GM10248 (cell line): ENCODE data around the gene FBXL13.

Experiments
- CTCF ChIA-PET: fragments of 300-600 bp; sonication (Branson Sonifier 250); formaldehyde crosslinking; extraction: SDS; loops from one replicate; lab custom pipeline; 2021; ENCODE audit warnings: antibody characterized with exemption; lab: Yijun Ruan, JAX
- POLR2A ChIA-PET: fragments of 350-650 bp; sonication (Branson Sonifier 250); formaldehyde crosslinking; extraction: SDS; loops from one replicate; lab custom pipeline; 2020; ENCODE audit warnings: antibody characterized with exemption; lab: Yijun Ruan, JAX
- DNase-seq: peaks from one replicate; pipeline ENCODE4 v3.0.0; 2012; ENCODE audit errors: extremely low spot score
- TF ChIP-seq, protein P1 (sequence below): IDR thresholded peaks from 2 replicates; pipeline ENCODE4 v1.5.1; 2012; ENCODE audit warnings: mild to moderate bottlenecking, low read depth; ENCODE audit errors: extremely low read depth, missing control alignments, control extremely low read depth

Gene FBXL13

DNA sequence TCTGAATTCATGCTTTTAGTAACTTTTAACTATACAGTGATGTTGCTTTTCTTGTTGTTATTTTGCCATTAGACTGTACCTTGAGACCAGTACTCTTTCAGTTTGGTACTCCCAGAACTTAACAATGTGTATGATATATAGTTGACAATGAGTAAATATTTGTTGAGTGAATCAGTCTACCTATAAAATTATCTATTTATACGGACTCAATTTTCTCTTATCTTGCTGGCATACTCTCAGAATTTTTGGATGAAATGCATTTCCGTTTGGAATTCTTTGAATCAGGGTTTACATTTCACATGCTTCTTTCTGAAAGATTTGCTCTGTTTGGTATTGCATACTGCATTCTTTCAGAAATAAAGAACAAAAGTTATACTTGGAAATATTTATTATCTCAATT, 209.6 kb downstream of the FBXL13 start:
- TF ChIP-seq, protein P1, sequence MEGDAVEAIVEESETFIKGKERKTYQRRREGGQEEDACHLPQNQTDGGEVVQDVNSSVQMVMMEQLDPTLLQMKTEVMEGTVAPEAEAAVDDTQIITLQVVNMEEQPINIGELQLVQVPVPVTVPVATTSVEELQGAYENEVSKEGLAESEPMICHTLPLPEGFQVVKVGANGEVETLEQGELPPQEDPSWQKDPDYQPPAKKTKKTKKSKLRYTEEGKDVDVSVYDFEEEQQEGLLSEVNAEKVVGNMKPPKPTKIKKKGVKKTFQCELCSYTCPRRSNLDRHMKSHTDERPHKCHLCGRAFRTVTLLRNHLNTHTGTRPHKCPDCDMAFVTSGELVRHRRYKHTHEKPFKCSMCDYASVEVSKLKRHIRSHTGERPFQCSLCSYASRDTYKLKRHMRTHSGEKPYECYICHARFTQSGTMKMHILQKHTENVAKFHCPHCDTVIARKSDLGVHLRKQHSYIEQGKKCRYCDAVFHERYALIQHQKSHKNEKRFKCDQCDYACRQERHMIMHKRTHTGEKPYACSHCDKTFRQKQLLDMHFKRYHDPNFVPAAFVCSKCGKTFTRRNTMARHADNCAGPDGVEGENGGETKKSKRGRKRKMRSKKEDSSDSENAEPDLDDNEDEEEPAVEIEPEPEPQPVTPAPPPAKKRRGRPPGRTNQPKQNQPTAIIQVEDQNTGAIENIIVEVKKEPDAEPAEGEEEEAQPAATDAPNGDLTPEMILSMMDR, result no peak
- DNase-seq, result no peak
- CTCF ChIA-PET, result no interaction called here
- POLR2A ChIA-PET, result no interaction called here

DNA sequence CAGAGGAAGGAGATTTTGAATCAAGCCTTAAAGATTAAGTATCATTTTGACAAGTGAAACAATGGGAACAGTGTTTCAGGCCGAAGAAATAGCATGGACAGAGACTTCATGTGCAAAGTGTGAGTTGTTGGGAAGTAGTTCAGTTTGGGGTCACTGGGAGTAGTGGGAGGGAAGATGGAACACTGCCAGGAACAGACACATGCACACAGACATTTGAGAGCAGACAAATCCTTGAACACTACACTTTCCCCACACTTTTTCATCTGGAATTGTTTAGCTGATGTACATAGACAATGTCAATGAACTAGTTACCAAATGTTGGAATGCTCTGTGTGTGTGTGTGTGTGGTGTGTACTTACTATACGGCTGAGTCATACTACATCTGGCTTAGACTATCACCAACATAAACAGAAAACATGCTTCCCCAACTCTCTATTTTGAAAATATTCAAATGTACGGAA, 214.2 kb downstream of the FBXL13 start:
- ChIA-PET POLR2A (no interaction called here), CTCF (no interaction called here)
- TF ChIP-seq, protein P1, result no peak
- DNase-seq, result no peak

DNA sequence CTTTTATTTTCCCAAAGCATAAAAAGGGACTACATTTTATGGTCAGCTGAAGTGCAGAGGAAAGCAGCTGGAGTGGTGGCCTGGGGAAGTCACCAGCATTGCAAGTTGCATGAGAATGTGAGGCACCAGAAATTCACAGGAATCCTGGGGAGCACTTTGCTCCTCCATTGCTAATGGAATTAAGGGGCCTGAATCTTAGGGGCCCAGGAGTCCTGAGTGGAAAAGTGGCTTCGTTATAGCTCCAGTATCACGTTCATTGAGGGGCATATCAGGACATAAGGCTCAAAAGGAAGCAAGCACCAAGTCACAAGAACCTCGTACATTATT, 214.8 kb downstream of the FBXL13 start:
- ChIA-PET POLR2A (no interaction called here), CTCF (no interaction called here)
- TF ChIP-seq, protein P1, result no peak
- no peak for DNase-seq

DNA sequence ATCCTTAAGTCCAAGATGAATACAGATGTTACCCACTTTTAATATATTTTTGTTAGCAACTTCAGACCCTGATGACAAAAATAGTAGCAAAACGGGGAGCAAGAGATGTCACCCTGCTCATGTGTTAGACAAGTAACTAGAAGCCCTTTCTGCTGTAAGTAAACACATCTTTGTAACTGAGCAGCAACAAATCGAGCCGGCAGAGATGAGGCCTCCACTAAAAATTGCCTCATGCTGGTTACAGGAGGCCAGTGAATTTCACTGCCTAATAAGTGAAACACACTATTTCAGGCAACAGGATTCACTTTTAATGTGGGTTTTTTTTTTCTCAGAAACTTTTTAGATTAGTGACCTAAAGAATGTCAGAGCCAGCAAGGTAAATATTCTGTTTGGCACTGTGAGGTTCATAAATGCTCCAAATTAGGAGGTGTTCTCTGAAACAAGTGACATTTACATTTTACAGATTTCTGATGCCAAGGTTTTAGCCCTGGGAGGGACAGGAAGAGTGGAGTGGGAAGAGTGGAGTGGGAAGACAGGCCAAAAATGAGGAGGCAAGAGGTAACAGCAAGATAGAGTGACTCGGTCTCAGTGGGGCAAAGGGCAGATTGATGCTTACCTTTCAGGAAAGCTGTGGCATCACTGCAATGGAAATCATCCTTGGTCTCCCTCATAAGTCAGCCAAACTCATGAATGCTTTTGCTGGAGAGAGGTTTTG, 215.4 kb downstream of the FBXL13 start:
- DNase-seq, result no peak
- CTCF ChIA-PET, result no interaction called here
- POLR2A ChIA-PET, result no interaction called here
- TF ChIP-seq, protein P1, result no peak

DNA sequence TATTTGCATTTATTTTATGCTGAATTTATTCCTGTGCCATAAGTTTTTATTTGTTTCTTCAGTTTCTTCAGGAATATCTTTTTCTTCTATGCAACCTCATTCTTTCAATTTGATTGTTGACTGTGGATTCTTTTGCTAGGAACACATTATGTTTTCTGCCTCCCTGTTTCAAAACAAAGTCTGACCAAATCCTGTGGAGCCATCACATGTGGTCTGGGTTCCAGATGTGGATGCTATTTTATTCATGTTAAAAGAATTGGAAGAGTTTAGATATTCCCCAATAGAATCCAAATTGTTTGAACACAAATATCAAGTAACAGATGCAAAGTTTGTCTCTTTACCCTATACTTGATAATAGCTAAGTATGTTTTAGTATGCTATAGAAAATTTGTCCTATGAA, 218.6 kb downstream of the FBXL13 start:
- no peak for DNase-seq
- TF ChIP-seq, protein P1, result no peak
- CTCF ChIA-PET, result interaction anchor here (2.1 kb wide), 1 partner anchor 12 kb away, joined by 5 read pairs; no protein-coding TSS in a partner anchor
- POLR2A ChIA-PET, result no interaction called here

DNA sequence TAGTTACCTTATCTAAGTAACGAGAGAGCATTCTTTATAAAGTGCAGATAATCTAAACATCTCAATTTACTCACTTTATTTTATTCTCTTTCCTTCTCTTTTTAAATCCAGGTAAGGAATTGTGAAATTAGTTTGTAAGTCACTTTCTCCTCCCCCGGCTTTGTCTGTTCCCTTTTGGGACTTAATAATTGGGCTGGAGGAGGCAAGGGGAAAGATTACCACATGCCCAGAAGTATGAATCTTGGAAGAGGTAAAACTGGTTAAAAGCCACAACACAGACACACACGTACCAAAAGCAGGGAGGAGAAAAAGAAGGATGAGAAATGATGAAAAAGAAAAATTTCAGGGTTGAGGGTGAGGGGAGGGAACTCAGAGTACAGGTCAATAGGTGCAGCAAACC, 225.1 kb downstream of the FBXL13 start:
- POLR2A ChIA-PET, result no interaction called here
- TF ChIP-seq, protein P1, result no peak
- CTCF ChIA-PET, result no interaction called here
- no peak for DNase-seq
